ENCODE measurements around the gene TEKT5. TPM values are rescaled to one million over a fixed set of nuclear protein-coding genes. Genes with fewer than 3 reads are reported as not detected.
"Not testable (repeated sequence)": the region's sequence is repeated elsewhere in the genome, so short reads cannot be mapped to it uniquely, and the experiment has no call there.

TEKT5 gene
- total RNA-seq, 2 donors from 2014 or later, result 0.36 to 3.9 TPM

DNA sequence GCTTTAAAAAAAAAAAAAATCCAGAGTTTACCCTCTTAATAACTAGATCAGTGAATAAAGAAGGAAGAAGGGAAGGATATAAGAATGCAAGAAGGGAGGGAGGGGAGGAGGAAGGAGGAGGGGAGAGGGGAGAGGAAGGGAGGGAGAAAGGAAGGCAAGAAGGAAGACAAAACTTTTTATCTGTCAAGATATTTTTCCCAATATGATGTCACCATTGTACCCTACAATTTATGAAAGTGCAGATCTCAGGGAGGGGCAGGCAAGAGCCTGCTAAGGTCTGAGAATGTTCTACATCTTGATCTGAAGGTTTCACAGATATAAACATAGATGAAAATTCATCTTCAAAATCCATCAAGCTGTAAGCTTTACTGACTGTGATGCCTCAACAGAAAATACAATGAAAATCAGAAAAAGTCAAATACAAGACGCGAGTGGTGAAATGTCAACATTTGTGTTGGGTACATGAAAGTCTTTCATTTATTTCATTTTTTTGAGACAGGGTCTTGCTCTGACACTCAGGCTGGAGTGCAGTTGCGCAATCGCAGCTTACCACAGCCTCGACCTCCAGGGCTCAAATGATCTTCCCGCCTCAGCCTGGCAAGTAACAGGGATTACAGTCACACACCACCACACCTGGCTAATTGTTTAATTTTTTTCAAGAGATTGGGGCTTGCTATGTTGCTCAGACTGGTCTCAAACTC lies 57.2 kb downstream of the TEKT5 start:
- intact Hi-C loops (cut with DNase I), result no loop called here
- no peak for DNase-seq (ENCODE audit: low spot score)
- Histone ChIP-seq H3K27me3 (replicated peaks; ENCODE audit: insufficient read depth) (no peaks in the 10 kb centered on the region), H3K4me3 (no peak overlapping the region), H3K36me3 (no peaks in the 10 kb centered on the region), H3K4me1 (replicated peaks) (no peaks in the 10 kb centered on the region), H3K27ac (no peak overlapping the region), H3K9me3 (no peaks in the 10 kb centered on the region)
- 65% methylated on average over 6 of the region's 6 CpGs for WGBS
- TF ChIP-seq POLR2AphosphoS5 (IDR thresholded peaks at IDR 0.05), result no peak
- no peak for TF ChIP-seq POLR2A (IDR thresholded peaks at IDR 0.05)
- TF ChIP-seq, protein P1, sequence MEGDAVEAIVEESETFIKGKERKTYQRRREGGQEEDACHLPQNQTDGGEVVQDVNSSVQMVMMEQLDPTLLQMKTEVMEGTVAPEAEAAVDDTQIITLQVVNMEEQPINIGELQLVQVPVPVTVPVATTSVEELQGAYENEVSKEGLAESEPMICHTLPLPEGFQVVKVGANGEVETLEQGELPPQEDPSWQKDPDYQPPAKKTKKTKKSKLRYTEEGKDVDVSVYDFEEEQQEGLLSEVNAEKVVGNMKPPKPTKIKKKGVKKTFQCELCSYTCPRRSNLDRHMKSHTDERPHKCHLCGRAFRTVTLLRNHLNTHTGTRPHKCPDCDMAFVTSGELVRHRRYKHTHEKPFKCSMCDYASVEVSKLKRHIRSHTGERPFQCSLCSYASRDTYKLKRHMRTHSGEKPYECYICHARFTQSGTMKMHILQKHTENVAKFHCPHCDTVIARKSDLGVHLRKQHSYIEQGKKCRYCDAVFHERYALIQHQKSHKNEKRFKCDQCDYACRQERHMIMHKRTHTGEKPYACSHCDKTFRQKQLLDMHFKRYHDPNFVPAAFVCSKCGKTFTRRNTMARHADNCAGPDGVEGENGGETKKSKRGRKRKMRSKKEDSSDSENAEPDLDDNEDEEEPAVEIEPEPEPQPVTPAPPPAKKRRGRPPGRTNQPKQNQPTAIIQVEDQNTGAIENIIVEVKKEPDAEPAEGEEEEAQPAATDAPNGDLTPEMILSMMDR (IDR thresholded peaks at IDR 0.05), result no peak

DNA sequence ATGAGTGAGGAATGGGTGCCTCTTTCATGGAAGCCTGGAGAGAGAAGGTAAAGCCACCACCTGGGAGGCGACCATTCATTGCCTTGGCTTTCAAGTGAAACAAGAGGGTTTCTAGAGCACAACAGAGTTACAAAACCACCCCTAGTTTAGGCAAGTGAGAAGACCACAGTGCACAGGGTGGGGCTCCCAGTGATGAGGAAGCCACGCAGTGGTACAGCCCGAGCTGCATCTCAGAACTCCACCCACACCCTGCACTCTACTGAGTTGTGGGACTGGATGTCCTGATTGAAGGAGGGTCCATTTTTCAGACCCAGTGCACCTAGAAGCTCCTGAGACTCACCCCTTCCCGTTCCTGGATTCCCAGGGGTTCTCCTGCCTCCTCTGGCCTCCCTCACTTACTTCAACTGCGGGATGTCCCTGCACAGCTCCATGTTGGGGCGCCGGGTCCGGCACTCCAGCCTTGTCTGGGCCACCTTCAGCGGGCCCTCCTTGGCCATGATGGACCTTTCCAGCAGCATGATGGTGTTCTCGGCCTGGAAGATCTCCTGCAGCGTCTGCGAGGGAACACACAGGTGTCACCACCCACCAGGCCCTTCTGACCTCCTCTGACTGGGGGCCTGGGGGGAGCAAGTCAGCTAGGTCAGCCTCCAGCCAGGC lies 59.2 kb downstream of the TEKT5 start:
- H3K27me3 ChIP-seq (replicated peaks; ENCODE audit: insufficient read depth), result no peaks in the 10 kb centered on the region
- H3K27ac ChIP-seq, result no peak overlapping the region
- TF ChIP-seq POLR2AphosphoS5 (IDR thresholded peaks at IDR 0.05) (no peak), POLR2A (IDR thresholded peaks at IDR 0.05) (no peak)
- TF ChIP-seq, protein P1 (IDR thresholded peaks at IDR 0.05), result no peak
- 96% methylated on average over 12 of the region's 12 CpGs for WGBS
- H3K36me3 ChIP-seq, result no peaks in the 10 kb centered on the region
- intact Hi-C loops (cut with DNase I), result no loop called here
- no peak overlapping the region for H3K4me3 ChIP-seq
- DNase-seq (ENCODE audit: low spot score), result no peak
- H3K9me3 ChIP-seq, result no peaks in the 10 kb centered on the region
- H3K4me1 ChIP-seq (replicated peaks), result no peaks in the 10 kb centered on the region

DNA sequence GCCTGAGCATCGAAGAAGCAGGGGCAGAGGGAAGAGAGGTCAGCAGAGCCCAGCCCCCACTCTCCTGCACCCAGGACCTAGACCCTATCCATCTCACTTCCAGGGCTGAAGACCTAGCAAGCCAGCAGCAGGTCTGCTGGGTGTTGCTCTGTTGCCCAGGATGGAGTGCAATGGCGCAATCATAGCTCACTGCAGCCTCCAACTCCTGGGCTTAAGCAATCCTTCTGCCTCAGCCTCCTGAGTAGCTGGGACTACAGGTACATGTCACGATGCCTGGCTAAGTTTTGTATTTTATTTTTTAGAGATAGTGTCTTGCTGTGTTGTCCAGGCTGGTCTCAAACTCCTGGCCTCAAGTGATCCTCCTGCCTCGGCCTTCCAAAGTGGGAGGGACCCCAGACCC lies 61.3 kb downstream of the TEKT5 start:
- DNase-seq (ENCODE audit: low spot score); intact Hi-C loops (cut with DNase I); H3K9me3 ChIP-seq; H3K27me3 ChIP-seq (replicated peaks; ENCODE audit: insufficient read depth); H3K27ac ChIP-seq; H3K4me3 ChIP-seq; H3K36me3 ChIP-seq; H3K4me1 ChIP-seq (replicated peaks): not testable (repeated sequence)
- WGBS, result 96% methylated on average over 4 of the region's 4 CpGs

DNA sequence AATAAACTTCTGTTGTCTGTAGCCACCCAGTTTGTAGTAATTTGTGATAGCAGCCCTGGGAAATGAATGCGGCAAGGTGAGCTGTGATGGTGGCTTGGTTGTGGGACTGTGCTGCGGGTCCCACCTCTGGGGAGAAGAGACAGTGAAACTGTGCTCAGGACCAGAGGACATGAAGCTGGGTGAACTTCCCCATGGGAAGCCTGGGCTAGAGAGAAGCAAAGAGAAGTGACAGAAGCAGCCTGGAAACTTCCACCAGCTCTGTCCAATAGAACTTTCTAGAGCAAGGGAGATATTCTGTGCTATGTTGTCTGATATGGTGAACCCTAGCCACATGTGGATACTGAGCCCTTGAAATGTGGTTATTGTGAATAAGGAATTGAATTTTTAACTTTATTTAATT lies 62.8 kb downstream of the TEKT5 start:
- no peak for DNase-seq (ENCODE audit: low spot score)
- Histone ChIP-seq H3K36me3 (no peaks in the 10 kb centered on the region), H3K9me3 (no peaks in the 10 kb centered on the region), H3K27me3 (replicated peaks; ENCODE audit: insufficient read depth) (no peaks in the 10 kb centered on the region), H3K4me1 (replicated peaks) (no peaks in the 10 kb centered on the region), H3K27ac (no peak overlapping the region), H3K4me3 (no peak overlapping the region)
- TF ChIP-seq, protein P1 (IDR thresholded peaks at IDR 0.05), result no peak
- TF ChIP-seq POLR2AphosphoS5 (IDR thresholded peaks at IDR 0.05) (no peak), POLR2A (IDR thresholded peaks at IDR 0.05) (no peak)
- 97% methylated on average over 2 of the region's 2 CpGs for WGBS
- intact Hi-C loops (cut with DNase I), result no loop called here

DNA sequence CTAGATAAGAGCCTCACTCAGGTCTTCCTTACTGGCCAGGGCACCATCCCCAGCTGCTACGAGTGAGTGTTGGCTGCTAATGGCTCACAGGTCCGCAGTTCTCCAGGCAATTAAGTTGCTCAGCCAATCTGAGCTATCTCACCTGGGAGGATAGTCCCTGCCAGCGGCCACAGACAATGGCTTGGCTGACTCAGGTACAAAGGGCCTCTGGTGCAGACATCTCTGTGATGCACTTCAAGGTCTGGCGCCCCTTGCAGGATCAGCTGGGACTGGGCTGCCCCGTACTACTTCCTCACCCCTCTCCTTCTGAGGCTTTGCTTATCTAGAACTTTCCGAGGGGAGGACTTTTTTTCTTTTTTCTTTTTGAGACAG lies 65.2 kb downstream of the TEKT5 start:
- no peak for DNase-seq (ENCODE audit: low spot score)
- Histone ChIP-seq H3K4me3 (no peak overlapping the region), H3K4me1 (replicated peaks) (no peaks in the 10 kb centered on the region), H3K27ac (no peak overlapping the region), H3K9me3 (no peaks in the 10 kb centered on the region), H3K36me3 (no peaks in the 10 kb centered on the region), H3K27me3 (replicated peaks; ENCODE audit: insufficient read depth) (no peaks in the 10 kb centered on the region)
- intact Hi-C loops (cut with DNase I), result no loop called here
- 61% methylated on average over 6 of the region's 6 CpGs for WGBS
- no peak for TF ChIP-seq POLR2AphosphoS5 (IDR thresholded peaks at IDR 0.05)
- TF ChIP-seq POLR2A (IDR thresholded peaks at IDR 0.05), result no peak
- TF ChIP-seq, protein P1 (IDR thresholded peaks at IDR 0.05), result no peak
